ENCODE results near the gene CFAP299.

DNA sequence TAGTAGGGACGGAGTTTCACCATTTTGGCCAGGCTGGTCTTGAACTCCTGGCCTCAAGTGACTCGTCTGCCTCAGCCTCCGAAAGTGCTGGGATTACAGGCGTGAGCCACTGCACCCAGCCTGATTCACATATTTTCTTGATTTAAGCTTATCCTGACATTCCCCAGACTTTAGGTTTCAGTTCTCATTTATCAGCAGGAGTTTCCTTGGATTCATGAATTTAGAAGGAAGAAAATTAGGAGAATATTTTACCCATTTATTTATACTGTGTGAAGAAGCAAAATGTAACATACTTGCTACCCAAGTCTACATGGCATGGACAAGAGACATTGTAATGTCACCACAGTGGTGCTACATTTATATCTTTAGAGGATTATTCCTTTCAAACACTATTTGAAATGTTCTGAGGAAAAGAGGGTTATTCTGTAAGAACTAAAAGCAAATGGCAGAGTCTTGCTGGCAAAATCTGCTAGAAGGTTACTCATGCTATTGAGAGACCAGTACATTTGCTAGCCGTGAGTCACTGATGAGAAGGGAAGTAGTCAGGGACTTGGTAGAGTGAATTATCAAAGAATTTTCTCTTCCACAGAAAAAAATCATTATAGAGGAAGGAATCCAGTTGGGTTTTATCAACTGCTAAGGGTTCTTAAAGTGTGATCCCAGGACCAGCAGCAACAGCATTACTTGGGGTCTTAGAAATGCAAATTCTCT, 26.1 kb upstream of the CFAP299 start:
- TF ChIP-seq, protein P1, sequence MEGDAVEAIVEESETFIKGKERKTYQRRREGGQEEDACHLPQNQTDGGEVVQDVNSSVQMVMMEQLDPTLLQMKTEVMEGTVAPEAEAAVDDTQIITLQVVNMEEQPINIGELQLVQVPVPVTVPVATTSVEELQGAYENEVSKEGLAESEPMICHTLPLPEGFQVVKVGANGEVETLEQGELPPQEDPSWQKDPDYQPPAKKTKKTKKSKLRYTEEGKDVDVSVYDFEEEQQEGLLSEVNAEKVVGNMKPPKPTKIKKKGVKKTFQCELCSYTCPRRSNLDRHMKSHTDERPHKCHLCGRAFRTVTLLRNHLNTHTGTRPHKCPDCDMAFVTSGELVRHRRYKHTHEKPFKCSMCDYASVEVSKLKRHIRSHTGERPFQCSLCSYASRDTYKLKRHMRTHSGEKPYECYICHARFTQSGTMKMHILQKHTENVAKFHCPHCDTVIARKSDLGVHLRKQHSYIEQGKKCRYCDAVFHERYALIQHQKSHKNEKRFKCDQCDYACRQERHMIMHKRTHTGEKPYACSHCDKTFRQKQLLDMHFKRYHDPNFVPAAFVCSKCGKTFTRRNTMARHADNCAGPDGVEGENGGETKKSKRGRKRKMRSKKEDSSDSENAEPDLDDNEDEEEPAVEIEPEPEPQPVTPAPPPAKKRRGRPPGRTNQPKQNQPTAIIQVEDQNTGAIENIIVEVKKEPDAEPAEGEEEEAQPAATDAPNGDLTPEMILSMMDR (IDR thresholded peaks at IDR 0.05): no peak
- TF ChIP-seq POLR2A (IDR thresholded peaks at IDR 0.05) (no peak), POLR2AphosphoS5 (IDR thresholded peaks at IDR 0.05) (no peak)
